K562 (cell line): ENCODE data around the gene PRKAR2B. TPM values are rescaled to one million over a fixed set of nuclear protein-coding genes. Genes with fewer than 3 reads are reported as not detected.

Experiments used
- CCNT2 ChIP-seq: IDR thresholded peaks from 2 replicates; pipeline ENCODE4 v1.6.1; 2011; ENCODE audit warnings: borderline replicate concordance, low read depth, mild to moderate bottlenecking, moderate library complexity, mixed read lengths, low read length; ENCODE audit not compliant: insufficient read length; ENCODE audit errors: extremely low read depth
- CEBPG ChIP-seq, 3 experiments: fragments of 200-800 bp in 1 of 3; sonication (Bioruptor generic) in 1 of 3; sonication (generic) in 1 of 3; formaldehyde crosslinking in 1 of 3; IDR thresholded peaks in 2 of 3; conservative IDR thresholded peaks in 1 of 3; 2 replicates each; pipeline versions ENCODE4 v1.6.1 to v1.8.0; 2016 to 2022; ENCODE audit warnings: missing compliant biosample characterization in 2 of 3, missing genetic modification characterization in 2 of 3, mild to moderate bottlenecking in 1 of 3, missing genetic modification reagents in 1 of 3
- GATAD2A ChIP-seq: fragments of 450-650 bp; IDR thresholded peaks from 2 replicates; pipeline ENCODE4 v1.6.1; 2017
- HDAC2 ChIP-seq: fragments of 450-650 bp; IDR thresholded peaks from 2 replicates; pipeline ENCODE4 v1.6.1; 2016; ENCODE audit warnings: mild to moderate bottlenecking
- NCOA2 ChIP-seq, 2 experiments: fragments of 450-650 bp; IDR thresholded peaks; 2 replicates each; pipeline ENCODE4 v1.6.1; 2018; ENCODE audit warnings: mild to moderate bottlenecking in 2 of 2, moderate library complexity in 1 of 2; ENCODE audit not compliant: partially characterized antibody in 2 of 2
- TAF15 ChIP-seq: fragments of 200-400 bp; formaldehyde crosslinking; IDR thresholded peaks from 2 replicates; pipeline ENCODE4 v1.6.1; 2017; ENCODE audit warnings: mild to moderate bottlenecking, low read depth, low read length, moderate library complexity
- YY1 ChIP-seq, 3 experiments: IDR thresholded peaks; 2 replicates each; pipeline ENCODE4 v1.6.1; 2011; ENCODE audit warnings: low read length in 2 of 3, mild to moderate bottlenecking in 2 of 3, moderate library complexity in 2 of 3, borderline replicate concordance in 1 of 3, control low read depth in 1 of 3, low read depth in 1 of 3; ENCODE audit not compliant: insufficient read depth in 3 of 3, insufficient replicate concordance in 2 of 3, control insufficient read depth in 1 of 3, insufficient read length in 1 of 3; ENCODE audit errors: extremely low read depth in 1 of 3
- ZC3H11A ChIP-seq: IDR thresholded peaks from 2 replicates; pipeline ENCODE4 v1.6.1; 2012; ENCODE audit warnings: low read depth, low read length, improper control_type of control experiment
- ZNF699 ChIP-seq: fragments of 250-450 bp; sonication (Bioruptor Pico); IDR thresholded peaks from 2 replicates; pipeline ENCODE4 v1.8.0; 2021; ENCODE audit warnings: mild to moderate bottlenecking, moderate library complexity; ENCODE audit not compliant: insufficient replicate concordance
- polyA plus RNA-seq, 8 experiments: library from polyadenylated mRNA; depleted of rRNA in 4 of 8; stranded (reverse) in 5 of 8; unstranded in 3 of 8; fragments of >200 nt; fragmentation: Nextera tagmentation in 2 of 8; fragmentation: Illumina TruSeq in 1 of 8; extraction: Ambion mirVana in 2 of 8; extraction: Trizol in 1 of 8; gene quantifications; 2 replicates each; pipeline versions ENCODE4 v1.2.1 to v1.2.3, GENCODE V29; 2011 to 2014; ENCODE audit warnings: inconsistent platforms in 1 of 8, missing spikeins in 1 of 8
- total RNA-seq, 7 experiments: library from RNA; depleted of rRNA in 6 of 7; stranded (reverse); fragments of >200 nt in 6 of 7; fragmentation: Illumina TruSeq in 2 of 7; extraction: Trizol in 2 of 7; gene quantifications; 2 replicates each; pipeline versions ENCODE4 v1.2.1 to v1.2.3, GENCODE V29; 2011 to 2021; ENCODE audit warnings: low replicate concordance in 1 of 7
- TF ChIP-seq, protein P1 (sequence below), 2 experiments: fragments of 150-350 bp in 1 of 2; IDR thresholded peaks; 2 replicates each; pipeline ENCODE4 v1.6.1; 2012 to 2016; ENCODE audit warnings: low read depth in 2 of 2, low read length in 2 of 2, mild to moderate bottlenecking in 1 of 2, moderate library complexity in 1 of 2
- TF ChIP-seq, protein P2 (sequence below): fragments of 450-650 bp; IDR thresholded peaks from 2 replicates; pipeline ENCODE4 v1.6.1; 2016
- TF ChIP-seq, protein P3 (sequence below): fragments of 450-650 bp; IDR thresholded peaks from one replicate; pipeline ENCODE4 v1.6.1; 2018; ENCODE audit warnings: mild to moderate bottlenecking, moderate library complexity; ENCODE audit not compliant: partially characterized antibody
- TF ChIP-seq, protein P4 (sequence below), 3 experiments: IDR thresholded peaks in 2 of 3; conservative IDR thresholded peaks in 1 of 3; 2 replicates each; pipeline ENCODE4 v1.5.1; 2011 to 2012; ENCODE audit warnings: low read length in 3 of 3, mild to moderate bottlenecking in 3 of 3, control low read depth in 2 of 3, improper control_type of control experiment in 1 of 3, inconsistent platforms in 1 of 3, low read depth in 1 of 3, mixed read lengths in 1 of 3, moderate library complexity in 1 of 3; ENCODE audit not compliant: insufficient read depth in 2 of 3
- TF ChIP-seq, protein P5 (sequence below): fragments of 250-450 bp; sonication (Bioruptor Pico); IDR thresholded peaks from 2 replicates; pipeline ENCODE4 v1.4.0; 2020; ENCODE audit warnings: mild to moderate bottlenecking, moderate library complexity

The PRKAR2B gene
- total and polyA plus RNA-seq, 9 of the 15 experiments (the other 6 are each of a cell fraction or from before 2014, with no cell fraction given) = 59.0 to 173 (median 129) TPM

DNA sequence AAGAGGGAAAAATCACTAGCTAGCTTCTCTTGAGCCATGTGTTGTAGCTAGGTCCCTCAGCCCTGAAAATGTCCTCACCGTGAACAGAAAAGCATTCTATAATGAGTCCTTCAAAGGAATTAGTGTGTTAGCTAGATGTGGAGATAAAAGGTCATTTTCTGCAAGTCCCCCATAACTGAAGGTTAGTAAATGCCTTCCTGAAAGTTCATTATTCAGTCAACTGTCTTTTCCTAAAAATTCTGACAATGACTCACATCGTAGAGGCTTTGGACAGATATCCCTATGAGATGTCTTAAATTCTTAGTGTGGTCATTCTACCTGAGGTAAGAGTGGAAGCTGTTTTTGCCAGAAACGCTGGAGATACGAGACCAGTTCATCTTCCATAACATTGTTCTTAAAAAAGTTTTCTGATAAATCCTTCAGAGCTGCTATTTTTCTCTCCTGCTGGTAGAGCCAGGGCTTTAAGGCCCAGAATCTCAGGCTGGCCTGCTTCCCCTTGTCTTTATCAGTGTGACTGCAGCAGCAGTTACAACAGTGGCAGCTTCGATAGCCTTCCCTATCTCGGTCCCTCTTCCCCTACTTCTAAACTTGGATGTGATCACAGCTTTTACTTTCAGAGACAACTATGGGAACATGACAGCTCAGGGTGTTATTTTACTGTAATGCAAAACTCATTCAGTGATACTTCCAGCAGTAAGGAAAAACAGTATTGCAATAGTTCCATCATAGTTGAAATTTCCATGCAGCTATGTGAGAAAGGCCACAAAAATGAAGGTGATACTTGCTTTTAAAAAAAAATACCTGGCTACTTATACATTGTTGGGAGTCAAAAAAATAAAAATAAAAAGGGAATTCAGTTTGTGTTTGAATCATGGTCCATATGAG is 37.3 kb upstream of the PRKAR2B start (continued):
- TF ChIP-seq, protein P1, sequence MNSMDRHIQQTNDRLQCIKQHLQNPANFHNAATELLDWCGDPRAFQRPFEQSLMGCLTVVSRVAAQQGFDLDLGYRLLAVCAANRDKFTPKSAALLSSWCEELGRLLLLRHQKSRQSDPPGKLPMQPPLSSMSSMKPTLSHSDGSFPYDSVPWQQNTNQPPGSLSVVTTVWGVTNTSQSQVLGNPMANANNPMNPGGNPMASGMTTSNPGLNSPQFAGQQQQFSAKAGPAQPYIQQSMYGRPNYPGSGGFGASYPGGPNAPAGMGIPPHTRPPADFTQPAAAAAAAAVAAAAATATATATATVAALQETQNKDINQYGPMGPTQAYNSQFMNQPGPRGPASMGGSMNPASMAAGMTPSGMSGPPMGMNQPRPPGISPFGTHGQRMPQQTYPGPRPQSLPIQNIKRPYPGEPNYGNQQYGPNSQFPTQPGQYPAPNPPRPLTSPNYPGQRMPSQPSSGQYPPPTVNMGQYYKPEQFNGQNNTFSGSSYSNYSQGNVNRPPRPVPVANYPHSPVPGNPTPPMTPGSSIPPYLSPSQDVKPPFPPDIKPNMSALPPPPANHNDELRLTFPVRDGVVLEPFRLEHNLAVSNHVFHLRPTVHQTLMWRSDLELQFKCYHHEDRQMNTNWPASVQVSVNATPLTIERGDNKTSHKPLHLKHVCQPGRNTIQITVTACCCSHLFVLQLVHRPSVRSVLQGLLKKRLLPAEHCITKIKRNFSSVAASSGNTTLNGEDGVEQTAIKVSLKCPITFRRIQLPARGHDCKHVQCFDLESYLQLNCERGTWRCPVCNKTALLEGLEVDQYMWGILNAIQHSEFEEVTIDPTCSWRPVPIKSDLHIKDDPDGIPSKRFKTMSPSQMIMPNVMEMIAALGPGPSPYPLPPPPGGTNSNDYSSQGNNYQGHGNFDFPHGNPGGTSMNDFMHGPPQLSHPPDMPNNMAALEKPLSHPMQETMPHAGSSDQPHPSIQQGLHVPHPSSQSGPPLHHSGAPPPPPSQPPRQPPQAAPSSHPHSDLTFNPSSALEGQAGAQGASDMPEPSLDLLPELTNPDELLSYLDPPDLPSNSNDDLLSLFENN (IDR thresholded peaks at IDR 0.05; ENCODE audit: low read depth in 2 of 2, low read length in 2 of 2) = peak in 1 of 2 experiments; percentile 99; a peak in 2 of 4 replicates
- TF ChIP-seq CCNT2 (peak; percentile 98), YY1 (IDR thresholded peaks at IDR 0.05; ENCODE audit: borderline replicate concordance in 1 of 3, control insufficient read depth in 1 of 3, extremely low read depth in 1 of 3, insufficient read depth in 3 of 3, insufficient read length in 1 of 3, insufficient replicate concordance in 2 of 3, low read depth in 1 of 3, low read length in 2 of 3) (peak in 1 of 3 experiments; percentile 60), CEBPG (CRISPR knock-in tag; IDR thresholded peaks at IDR 0.05) (peak; percentile 73), CEBPG (tag; conservative IDR thresholded peaks at IDR 0.05 in 1 of 2, IDR thresholded peaks at IDR 0.05 in 1 of 2) (no peak; a peak in 1 of 4 replicates), HDAC2 (peak; percentile 91), ZC3H11A (peak; percentile 91), TAF15 (no peak), NCOA2 (IDR thresholded peaks at IDR 0.05; ENCODE audit: partially characterized antibody in 2 of 2) (peak; percentile 90 to 92), ZNF699 (CRISPR knock-in tag) (no peak), GATAD2A (peak; percentile 72; the same call in 1 of the 2 replicates)
- TF ChIP-seq, protein P2, sequence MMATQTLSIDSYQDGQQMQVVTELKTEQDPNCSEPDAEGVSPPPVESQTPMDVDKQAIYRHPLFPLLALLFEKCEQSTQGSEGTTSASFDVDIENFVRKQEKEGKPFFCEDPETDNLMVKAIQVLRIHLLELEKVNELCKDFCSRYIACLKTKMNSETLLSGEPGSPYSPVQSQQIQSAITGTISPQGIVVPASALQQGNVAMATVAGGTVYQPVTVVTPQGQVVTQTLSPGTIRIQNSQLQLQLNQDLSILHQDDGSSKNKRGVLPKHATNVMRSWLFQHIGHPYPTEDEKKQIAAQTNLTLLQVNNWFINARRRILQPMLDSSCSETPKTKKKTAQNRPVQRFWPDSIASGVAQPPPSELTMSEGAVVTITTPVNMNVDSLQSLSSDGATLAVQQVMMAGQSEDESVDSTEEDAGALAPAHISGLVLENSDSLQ = peak; percentile 79
- TF ChIP-seq, protein P3, sequence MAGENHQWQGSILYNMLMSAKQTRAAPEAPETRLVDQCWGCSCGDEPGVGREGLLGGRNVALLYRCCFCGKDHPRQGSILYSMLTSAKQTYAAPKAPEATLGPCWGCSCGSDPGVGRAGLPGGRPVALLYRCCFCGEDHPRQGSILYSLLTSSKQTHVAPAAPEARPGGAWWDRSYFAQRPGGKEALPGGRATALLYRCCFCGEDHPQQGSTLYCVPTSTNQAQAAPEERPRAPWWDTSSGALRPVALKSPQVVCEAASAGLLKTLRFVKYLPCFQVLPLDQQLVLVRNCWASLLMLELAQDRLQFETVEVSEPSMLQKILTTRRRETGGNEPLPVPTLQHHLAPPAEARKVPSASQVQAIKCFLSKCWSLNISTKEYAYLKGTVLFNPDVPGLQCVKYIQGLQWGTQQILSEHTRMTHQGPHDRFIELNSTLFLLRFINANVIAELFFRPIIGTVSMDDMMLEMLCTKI = no peak
- TF ChIP-seq, protein P4, sequence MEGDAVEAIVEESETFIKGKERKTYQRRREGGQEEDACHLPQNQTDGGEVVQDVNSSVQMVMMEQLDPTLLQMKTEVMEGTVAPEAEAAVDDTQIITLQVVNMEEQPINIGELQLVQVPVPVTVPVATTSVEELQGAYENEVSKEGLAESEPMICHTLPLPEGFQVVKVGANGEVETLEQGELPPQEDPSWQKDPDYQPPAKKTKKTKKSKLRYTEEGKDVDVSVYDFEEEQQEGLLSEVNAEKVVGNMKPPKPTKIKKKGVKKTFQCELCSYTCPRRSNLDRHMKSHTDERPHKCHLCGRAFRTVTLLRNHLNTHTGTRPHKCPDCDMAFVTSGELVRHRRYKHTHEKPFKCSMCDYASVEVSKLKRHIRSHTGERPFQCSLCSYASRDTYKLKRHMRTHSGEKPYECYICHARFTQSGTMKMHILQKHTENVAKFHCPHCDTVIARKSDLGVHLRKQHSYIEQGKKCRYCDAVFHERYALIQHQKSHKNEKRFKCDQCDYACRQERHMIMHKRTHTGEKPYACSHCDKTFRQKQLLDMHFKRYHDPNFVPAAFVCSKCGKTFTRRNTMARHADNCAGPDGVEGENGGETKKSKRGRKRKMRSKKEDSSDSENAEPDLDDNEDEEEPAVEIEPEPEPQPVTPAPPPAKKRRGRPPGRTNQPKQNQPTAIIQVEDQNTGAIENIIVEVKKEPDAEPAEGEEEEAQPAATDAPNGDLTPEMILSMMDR (IDR thresholded peaks at IDR 0.05 in 2 of 3, conservative IDR thresholded peaks at IDR 0.05 in 1 of 3; ENCODE audit: insufficient read depth in 2 of 3, low read depth in 1 of 3, low read length in 3 of 3) = peak in 2 of 3 experiments; percentile 12 to 30; a peak in 2 of 6 replicates
- TF ChIP-seq, protein P5, sequence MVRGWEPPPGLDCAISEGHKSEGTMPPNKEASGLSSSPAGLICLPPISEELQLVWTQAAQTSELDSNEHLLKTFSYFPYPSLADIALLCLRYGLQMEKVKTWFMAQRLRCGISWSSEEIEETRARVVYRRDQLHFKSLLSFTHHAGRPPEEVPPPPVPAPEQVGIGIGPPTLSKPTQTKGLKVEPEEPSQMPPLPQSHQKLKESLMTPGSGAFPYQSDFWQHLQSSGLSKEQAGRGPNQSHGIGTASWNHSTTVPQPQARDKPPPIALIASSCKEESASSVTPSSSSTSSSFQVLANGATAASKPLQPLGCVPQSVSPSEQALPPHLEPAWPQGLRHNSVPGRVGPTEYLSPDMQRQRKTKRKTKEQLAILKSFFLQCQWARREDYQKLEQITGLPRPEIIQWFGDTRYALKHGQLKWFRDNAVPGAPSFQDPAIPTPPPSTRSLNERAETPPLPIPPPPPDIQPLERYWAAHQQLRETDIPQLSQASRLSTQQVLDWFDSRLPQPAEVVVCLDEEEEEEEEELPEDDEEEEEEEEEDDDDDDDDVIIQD = no peak
